ENCODE results near the gene C16orf90.
"Not testable (repeated sequence)": the region's sequence is repeated elsewhere in the genome, so short reads cannot be mapped to it uniquely, and the experiment has no call there.

C16orf90 gene

DNA sequence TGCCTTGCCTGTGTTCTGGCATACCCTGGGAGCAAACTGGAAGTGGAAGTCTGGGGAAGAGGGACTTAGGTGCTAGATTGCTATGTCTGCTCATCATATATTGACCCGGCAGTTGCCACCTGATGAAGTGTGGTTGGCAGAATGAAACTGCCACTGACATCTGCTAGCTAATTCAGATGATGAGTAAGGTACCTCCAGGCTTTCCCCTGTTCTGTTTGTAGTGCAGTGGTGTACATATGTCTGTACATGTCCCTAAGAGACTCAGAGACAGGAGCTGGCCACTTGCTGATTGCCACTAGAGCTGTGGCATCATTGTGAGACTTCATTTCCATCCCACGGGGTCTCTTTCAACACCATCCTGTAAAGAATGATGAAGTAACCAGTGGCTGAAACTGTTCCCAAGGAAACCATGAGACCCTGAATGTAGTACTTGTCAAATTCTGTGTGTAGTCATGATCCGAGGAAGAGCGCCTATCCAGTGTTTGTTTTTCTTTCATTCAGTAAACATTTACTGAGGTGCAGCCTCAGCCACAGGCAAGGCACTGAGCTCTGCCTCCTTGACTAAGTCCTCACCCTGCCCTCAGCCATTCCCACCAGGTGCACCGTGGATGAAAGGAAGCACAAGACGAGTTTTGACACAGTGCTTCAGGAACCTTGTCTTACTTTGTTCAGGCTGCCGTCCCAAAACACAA is 18.7 kb upstream of the C16orf90 start:
- H3K36me3 ChIP-seq (ENCODE audit: insufficient read depth, insufficient read length, low read length), result peaks cover 85% of the 10 kb centered on the region
- no peak for DNase-seq (ENCODE audit: low read depth, low spot score)
- H3K4me1 ChIP-seq (ENCODE audit: insufficient read depth, insufficient read length), result peaks cover 6% of the 10 kb centered on the region
- TF ChIP-seq SUZ12 (IDR thresholded peaks at IDR 0.05; ENCODE audit: extremely low read depth, insufficient read depth, insufficient read length) (no peak), YY1 (IDR thresholded peaks at IDR 0.05; ENCODE audit: insufficient read depth, insufficient read length) (no peak)
- H3K9ac ChIP-seq (ENCODE audit: insufficient read length, low read depth), result no peak overlapping the region
- no peaks in the 10 kb centered on the region for H3K9me3 ChIP-seq (ENCODE audit: insufficient read depth, low read length)
- no peak overlapping the region for H3K4me3 ChIP-seq (ENCODE audit: insufficient read length, low read depth)
- no peaks in the 10 kb centered on the region for H3K27me3 ChIP-seq (ENCODE audit: insufficient read depth, insufficient read length)

- Histone ChIP-seq H3K27me3 (ENCODE audit: insufficient read depth, insufficient read length) (no peaks in the 10 kb centered on the region), H3K9me3 (ENCODE audit: insufficient read depth, low read length) (no peaks in the 10 kb centered on the region), H3K9ac (ENCODE audit: insufficient read length, low read depth) (no peak overlapping the region), H3K4me1 (ENCODE audit: insufficient read depth, insufficient read length) (peaks cover 6% of the 10 kb centered on the region), H3K36me3 (ENCODE audit: insufficient read depth, insufficient read length, low read length) (peaks cover 83% of the 10 kb centered on the region), H3K4me3 (ENCODE audit: insufficient read length, low read depth) (no peak overlapping the region)
- no peak for DNase-seq (ENCODE audit: low read depth, low spot score)
- TF ChIP-seq ZNF274 (IDR thresholded peaks at IDR 0.05; ENCODE audit: low read depth, low read length) (no peak), SUZ12 (IDR thresholded peaks at IDR 0.05; ENCODE audit: extremely low read depth, insufficient read depth, insufficient read length) (no peak), YY1 (IDR thresholded peaks at IDR 0.05; ENCODE audit: insufficient read depth, insufficient read length) (no peak)
These were observed 16.2 kb upstream of the C16orf90 start for GRCh38 chr16:3511286-3512180.

DNA sequence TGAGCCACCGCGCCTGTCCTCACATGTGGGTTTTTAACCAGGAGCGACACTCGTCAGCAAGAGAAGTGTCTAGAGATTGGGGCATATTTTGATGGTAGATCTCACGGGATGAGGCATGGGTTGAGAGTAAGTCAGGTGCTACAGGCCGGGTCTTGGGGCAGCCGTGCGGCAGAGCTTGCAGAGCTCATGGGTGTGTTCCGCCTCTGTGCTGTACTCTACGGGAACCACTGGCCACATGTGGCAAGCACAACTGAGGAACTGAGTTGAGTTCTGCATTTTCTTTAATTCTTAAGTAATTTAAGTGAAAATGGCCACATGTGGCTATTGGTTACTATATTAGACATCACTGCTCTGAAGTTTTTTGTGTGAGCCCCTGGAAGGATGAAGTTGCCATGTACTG is 15.1 kb upstream of the C16orf90 start:
- peaks cover 82% of the 10 kb centered on the region for H3K36me3 ChIP-seq (ENCODE audit: insufficient read depth, insufficient read length, low read length)
- no peaks in the 10 kb centered on the region for H3K27me3 ChIP-seq (ENCODE audit: insufficient read depth, insufficient read length)
- no peak overlapping the region for H3K4me3 ChIP-seq (ENCODE audit: insufficient read length, low read depth)
- H3K9ac ChIP-seq (ENCODE audit: insufficient read length, low read depth), result no peak overlapping the region
- TF ChIP-seq SUZ12 (IDR thresholded peaks at IDR 0.05; ENCODE audit: extremely low read depth, insufficient read depth, insufficient read length), result no peak
- TF ChIP-seq YY1 (IDR thresholded peaks at IDR 0.05; ENCODE audit: insufficient read depth, insufficient read length), result no peak
- TF ChIP-seq ZNF274 (IDR thresholded peaks at IDR 0.05; ENCODE audit: low read depth, low read length), result no peak
- H3K9me3 ChIP-seq (ENCODE audit: insufficient read depth, low read length), result no peaks in the 10 kb centered on the region
- H3K4me1 ChIP-seq (ENCODE audit: insufficient read depth, insufficient read length), result peaks cover 6% of the 10 kb centered on the region
- DNase-seq (ENCODE audit: low read depth, low spot score), result no peak

- H3K4me1 ChIP-seq (ENCODE audit: insufficient read depth, insufficient read length), result peaks cover 6% of the 10 kb centered on the region
- peaks cover 79% of the 10 kb centered on the region for H3K36me3 ChIP-seq (ENCODE audit: insufficient read depth, insufficient read length, low read length)
- no peak for DNase-seq (ENCODE audit: low read depth, low spot score)
- no peaks in the 10 kb centered on the region for H3K27me3 ChIP-seq (ENCODE audit: insufficient read depth, insufficient read length)
- H3K9me3 ChIP-seq (ENCODE audit: insufficient read depth, low read length), result no peaks in the 10 kb centered on the region
- H3K4me3 ChIP-seq (ENCODE audit: insufficient read length, low read depth), result no peak overlapping the region
- no peak overlapping the region for H3K9ac ChIP-seq (ENCODE audit: insufficient read length, low read depth)
- no peak for TF ChIP-seq YY1 (IDR thresholded peaks at IDR 0.05; ENCODE audit: insufficient read depth, insufficient read length)
- no peak for TF ChIP-seq ZNF274 (IDR thresholded peaks at IDR 0.05; ENCODE audit: low read depth, low read length)
- TF ChIP-seq SUZ12 (IDR thresholded peaks at IDR 0.05; ENCODE audit: extremely low read depth, insufficient read depth, insufficient read length), result no peak
These were observed 14.2 kb upstream of the C16orf90 start for GRCh38 chr16:3509470-3509928.

DNA sequence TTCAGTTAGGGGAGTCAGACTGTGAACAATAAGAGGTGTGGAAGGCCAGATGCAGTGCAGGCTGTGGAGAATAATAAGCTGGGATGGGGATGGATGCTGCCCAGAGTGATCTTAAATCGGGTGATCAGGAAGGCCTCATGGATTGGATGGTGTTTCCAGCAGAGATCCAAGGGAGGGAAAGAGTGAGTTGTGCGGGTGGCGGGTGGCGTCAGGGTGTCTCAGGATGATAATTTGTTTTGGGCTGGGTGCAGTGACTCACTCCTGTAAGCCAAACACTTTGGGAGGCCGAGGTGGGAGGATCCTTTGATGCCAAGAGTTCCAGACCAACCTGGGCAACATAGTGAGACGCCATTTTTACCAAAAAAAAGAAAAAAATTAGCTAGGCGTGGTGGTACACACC is 13.4 kb upstream of the C16orf90 start:
- DNase-seq (ENCODE audit: low read depth, low spot score), result no peak
- no peak overlapping the region for H3K9ac ChIP-seq (ENCODE audit: insufficient read length, low read depth)
- no peak overlapping the region for H3K4me3 ChIP-seq (ENCODE audit: insufficient read length, low read depth)
- H3K9me3 ChIP-seq (ENCODE audit: insufficient read depth, low read length), result no peaks in the 10 kb centered on the region
- H3K36me3 ChIP-seq (ENCODE audit: insufficient read depth, insufficient read length, low read length), result peaks cover 73% of the 10 kb centered on the region
- no peaks in the 10 kb centered on the region for H3K27me3 ChIP-seq (ENCODE audit: insufficient read depth, insufficient read length)
- TF ChIP-seq YY1 (IDR thresholded peaks at IDR 0.05; ENCODE audit: insufficient read depth, insufficient read length), result no peak
- TF ChIP-seq SUZ12 (IDR thresholded peaks at IDR 0.05; ENCODE audit: extremely low read depth, insufficient read depth, insufficient read length), result no peak
- TF ChIP-seq ZNF274 (IDR thresholded peaks at IDR 0.05; ENCODE audit: low read depth, low read length), result no peak
- H3K4me1 ChIP-seq (ENCODE audit: insufficient read depth, insufficient read length), result peaks cover 6% of the 10 kb centered on the region

DNA sequence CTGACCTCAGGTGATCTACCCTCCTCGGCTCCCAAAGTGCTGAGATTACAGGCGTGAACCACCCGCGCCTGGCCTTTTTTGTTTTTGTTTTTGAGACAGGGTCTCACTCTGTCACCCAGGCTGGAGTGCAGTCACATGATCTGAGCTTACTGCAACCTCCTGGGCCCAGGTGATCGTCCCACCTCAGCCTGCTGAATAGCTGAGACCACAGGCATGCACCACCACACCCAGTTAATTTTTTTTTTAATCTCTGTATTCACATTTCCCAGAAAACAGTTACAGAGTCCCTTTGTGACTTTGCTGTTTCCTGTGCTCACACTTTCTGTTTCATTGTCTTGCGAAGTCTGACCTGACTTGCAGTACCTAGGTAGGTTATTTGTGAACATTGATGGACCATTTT is 8.2 kb upstream of the C16orf90 start:
- Histone ChIP-seq H3K27me3 (ENCODE audit: insufficient read depth, insufficient read length) (no peaks in the 10 kb centered on the region), H3K36me3 (ENCODE audit: insufficient read depth, insufficient read length, low read length) (peaks cover 32% of the 10 kb centered on the region), H3K4me3 (ENCODE audit: insufficient read length, low read depth) (no peak overlapping the region), H3K9me3 (ENCODE audit: insufficient read depth, low read length) (no peaks in the 10 kb centered on the region), H3K4me1 (ENCODE audit: insufficient read depth, insufficient read length) (peaks cover 4% of the 10 kb centered on the region), H3K9ac (ENCODE audit: insufficient read length, low read depth) (no peak overlapping the region)
- no peak for DNase-seq (ENCODE audit: low read depth, low spot score)
- TF ChIP-seq YY1 (IDR thresholded peaks at IDR 0.05; ENCODE audit: insufficient read depth, insufficient read length) (no peak), ZNF274 (IDR thresholded peaks at IDR 0.05; ENCODE audit: low read depth, low read length) (no peak), SUZ12 (IDR thresholded peaks at IDR 0.05; ENCODE audit: extremely low read depth, insufficient read depth, insufficient read length) (no peak)

- H3K27me3 ChIP-seq (ENCODE audit: insufficient read depth, insufficient read length), result no peaks in the 10 kb centered on the region
- H3K9ac ChIP-seq (ENCODE audit: insufficient read length, low read depth), result peak overlapping the region; percentile 80
- peaks cover 4% of the 10 kb centered on the region for H3K4me1 ChIP-seq (ENCODE audit: insufficient read depth, insufficient read length)
- peak overlapping the region; percentile 97 for H3K4me3 ChIP-seq (ENCODE audit: insufficient read length, low read depth)
- no peak for DNase-seq (ENCODE audit: low read depth, low spot score)
- no peaks in the 10 kb centered on the region for H3K9me3 ChIP-seq (ENCODE audit: insufficient read depth, low read length)
- no peak for TF ChIP-seq SUZ12 (IDR thresholded peaks at IDR 0.05; ENCODE audit: extremely low read depth, insufficient read depth, insufficient read length)
- no peak for TF ChIP-seq ZNF274 (IDR thresholded peaks at IDR 0.05; ENCODE audit: low read depth, low read length)
- no peak for TF ChIP-seq YY1 (IDR thresholded peaks at IDR 0.05; ENCODE audit: insufficient read depth, insufficient read length)
- H3K36me3 ChIP-seq (ENCODE audit: insufficient read depth, insufficient read length, low read length), result peaks cover 22% of the 10 kb centered on the region
These were observed 6.6 kb upstream of the C16orf90 start for GRCh38 chr16:3501783-3502400.

- DNase-seq (ENCODE audit: low read depth, low spot score); H3K27me3 ChIP-seq (ENCODE audit: insufficient read depth, insufficient read length); H3K4me1 ChIP-seq (ENCODE audit: insufficient read depth, insufficient read length); H3K9me3 ChIP-seq (ENCODE audit: insufficient read depth, low read length): not testable (repeated sequence)
- peaks cover 18% of the 10 kb centered on the region for H3K36me3 ChIP-seq (ENCODE audit: insufficient read depth, insufficient read length, low read length)
- H3K4me3 ChIP-seq (ENCODE audit: insufficient read length, low read depth), result peak overlapping the region; percentile 97
- peak overlapping the region; percentile 80 for H3K9ac ChIP-seq (ENCODE audit: insufficient read length, low read depth)
These were observed 6.1 kb upstream of the C16orf90 start for GRCh38 chr16:3501412-3501761.

Measured in NT2/D1 (cell line).